A549 (cell line): Measurements from ENCODE around the gene VSIR. TPM values are rescaled to one million over a fixed set of nuclear protein-coding genes. Genes with fewer than 3 reads are reported as not detected.

Experiments
- ATAC-seq, 2 experiments: fragments of 200-7000 bp in 1 of 2; fragments of >200 bp in 1 of 2; cut with Nextera tagmentation in 1 of 2; cut with Tn5 transposase in 1 of 2; 3 replicates each; pipeline versions ENCODE4 v1.8.0 to v1.9.1; 2018 to 2020; ENCODE audit warnings: mild to moderate bottlenecking in 1 of 2, moderate library complexity in 1 of 2
- CTCF ChIA-PET: fragments of 300-600 bp; sonication (Branson Sonifier 250); formaldehyde crosslinking; extraction: SDS; loops from one replicate; lab custom pipeline; 2021; ENCODE audit warnings: antibody characterized with exemption, inconsistent platforms; lab: Yijun Ruan, JAX
- POLR2A ChIA-PET: fragments of 350-600 bp; formaldehyde crosslinking; extraction: SDS; loops from one replicate; lab custom pipeline; 2021; ENCODE audit warnings: antibody characterized with exemption, inconsistent platforms; lab: Yijun Ruan, JAX
- DNase-seq, 2 experiments: peaks; one replicate each; pipeline versions ENCODE4 v3.0.0 to v3.0.0-alpha.2; 2011 to 2016; ENCODE audit warnings: low read depth in 1 of 2, low spot score in 1 of 2
- FAIRE-seq: peaks from 2 replicates; lab custom pipeline; 2011; peaks lifted over from hg19 to GRCh38; lab: Jason Lieb, UNC
- H3K27ac ChIP-seq, 2 experiments: fragments of >200 bp; sonication (Bioruptor Twin); formaldehyde crosslinking; 3 replicates each; pipeline ENCODE4 v1.5.1; 2016 to 2017
- H3K4me1 ChIP-seq: fragments of >200 bp; sonication (Bioruptor Twin); formaldehyde crosslinking; 3 replicates; pipeline ENCODE4 v1.6.1; 2016
- H3K4me2 ChIP-seq: fragments of >200 bp; sonication (Bioruptor Twin); formaldehyde crosslinking; 3 replicates; pipeline ENCODE4 v1.6.1; 2016
- H3K4me3 ChIP-seq: fragments of >200 bp; sonication (Bioruptor Twin); formaldehyde crosslinking; 3 replicates; pipeline ENCODE4 v1.5.1; 2016
- H3K9me3 ChIP-seq: fragments of >200 bp; sonication (Bioruptor Twin); formaldehyde crosslinking; 3 replicates; pipeline ENCODE4 v1.6.1; 2016
- BHLHE40 ChIP-seq: IDR thresholded peaks from 2 replicates; pipeline ENCODE4 v1.6.1; 2012; ENCODE audit warnings: low read depth, low read length, inconsistent platforms
- CHD2 ChIP-seq: fragments of 150-350 bp; IDR thresholded peaks from 2 replicates; pipeline ENCODE4 v1.6.1; 2014; ENCODE audit warnings: low read length; ENCODE audit not compliant: partially characterized antibody
- FOSL2 ChIP-seq, 2 experiments: fragments of 450-650 bp in 1 of 2; fragments of >200 bp in 1 of 2; sonication (Bioruptor Twin) in 1 of 2; formaldehyde crosslinking; IDR thresholded peaks; 2 replicates each; pipeline versions ENCODE4 v1.5.0 to v1.6.1; 2016 to 2020; ENCODE audit warnings: mild to moderate bottlenecking in 1 of 2, moderate library complexity in 1 of 2
- FOXS1 ChIP-seq: fragments of 250-450 bp; sonication (Bioruptor Pico); IDR thresholded peaks from 2 replicates; pipeline ENCODE4 v1.5.0; 2020; ENCODE audit warnings: mild to moderate bottlenecking, moderate library complexity
- HDAC2 ChIP-seq: fragments of 200-600 bp; sonication (generic); IDR thresholded peaks from 2 replicates; pipeline ENCODE4 v1.6.1; 2016
- HOXB13 ChIP-seq: fragments of 250-450 bp; sonication (Bioruptor Pico); IDR thresholded peaks from 2 replicates; pipeline ENCODE4 v1.5.0; 2020; ENCODE audit warnings: low read depth, mild to moderate bottlenecking, moderate library complexity
- HOXB5 ChIP-seq: fragments of 250-450 bp; sonication (Bioruptor Pico); IDR thresholded peaks from 2 replicates; pipeline ENCODE4 v1.5.0; 2020; ENCODE audit warnings: mild to moderate bottlenecking, moderate library complexity
- KDM1A ChIP-seq: fragments of 200-600 bp; sonication (generic); IDR thresholded peaks from 2 replicates; pipeline ENCODE4 v1.6.1; 2016; ENCODE audit warnings: low read depth, mild to moderate bottlenecking
- MYC ChIP-seq: IDR thresholded peaks from 2 replicates; pipeline ENCODE4 v1.6.1; 2012; ENCODE audit warnings: mild to moderate bottlenecking, inconsistent platforms, low read length, improper control_type of control experiment, borderline replicate concordance
- NFE2L2 ChIP-seq: fragments of 150-350 bp; conservative IDR thresholded peaks from 2 replicates; pipeline ENCODE4 v1.6.1; 2014; ENCODE audit warnings: low read length
- NR3C1 ChIP-seq: fragments of >200 bp; sonication (Bioruptor Twin); formaldehyde crosslinking; IDR thresholded peaks from 3 replicates; pipeline ENCODE4 v1.6.1; 2017
- PHF8 ChIP-seq: fragments of 200-600 bp; sonication (generic); IDR thresholded peaks from 2 replicates; pipeline ENCODE4 v1.6.1; 2016; ENCODE audit warnings: low read depth, mild to moderate bottlenecking, antibody characterized with exemption, moderate library complexity, borderline replicate concordance
- POLR2AphosphoS2 ChIP-seq: conservative IDR thresholded peaks from 2 replicates; pipeline ENCODE4 v1.6.1; 2012; ENCODE audit warnings: low read length, improper control_type of control experiment, inconsistent platforms
- SMC3 ChIP-seq: fragments of >200 bp; sonication (Bioruptor Twin); formaldehyde crosslinking; IDR thresholded peaks from 3 replicates; pipeline ENCODE4 v1.6.1; 2018; ENCODE audit warnings: inconsistent platforms
- TFCP2L1 ChIP-seq: fragments of 250-450 bp; sonication (Bioruptor Pico); IDR thresholded peaks from 2 replicates; pipeline ENCODE4 v1.5.0; 2021; ENCODE audit warnings: mild to moderate bottlenecking
- TP53 ChIP-seq: fragments of 250-450 bp; sonication (Bioruptor Pico); IDR thresholded peaks from 2 replicates; pipeline ENCODE4 v1.5.0; 2021; ENCODE audit warnings: mild to moderate bottlenecking, moderate library complexity
- ZC3H11A ChIP-seq: fragments of 450-650 bp; IDR thresholded peaks from 2 replicates; pipeline ENCODE4 v1.6.1; 2014; ENCODE audit warnings: antibody characterized with exemption, mild to moderate bottlenecking
- ZFP36 ChIP-seq: fragments of 450-650 bp; IDR thresholded peaks from 2 replicates; pipeline ENCODE4 v1.6.1; 2014; ENCODE audit warnings: borderline replicate concordance; ENCODE audit not compliant: partially characterized antibody
- ZSCAN20 ChIP-seq: fragments of 250-450 bp; sonication (Bioruptor Pico); IDR thresholded peaks from 2 replicates; pipeline ENCODE4 v1.8.0; 2022; ENCODE audit warnings: mild to moderate bottlenecking, moderate library complexity
- WGBS: methylation state at CpG from one replicate; pipeline ENCODE4 v1.1.6; 2017; ENCODE audit errors: missing lambda C conversion rate; 5-methylcytosine and 5-hydroxymethylcytosine counted together
- polyA plus RNA-seq, 4 experiments: library from polyadenylated mRNA; depleted of rRNA in 3 of 4; stranded (reverse); fragments of >200 nt; fragmentation: RNase III in 1 of 4; extraction: RNeasy Plus Mini Kit Qiagen cat#74134 plus additional on column Dnase treatment in 1 of 4; gene quantifications; 2 replicates in 3 of 4; 3 replicates in 1 of 4; pipeline ENCODE4 v1.2.3, GENCODE V29; 2011 to 2017
- TF ChIP-seq, protein P1 (sequence below): IDR thresholded peaks from 2 replicates; pipeline ENCODE4 v1.6.1; 2012
- TF ChIP-seq, protein P2 (sequence below): fragments of >200 bp; sonication (Bioruptor Twin); formaldehyde crosslinking; IDR thresholded peaks from 3 replicates; pipeline ENCODE4 v1.5.1; 2016
- TF ChIP-seq, protein P3 (sequence below): fragments of 200-600 bp; sonication (generic); IDR thresholded peaks from 2 replicates; pipeline ENCODE4 v1.6.1; 2016; ENCODE audit warnings: antibody characterized with exemption, mild to moderate bottlenecking, moderate library complexity
- TF ChIP-seq, protein P4 (sequence below): fragments of 250-450 bp; sonication (Bioruptor Pico); IDR thresholded peaks from 2 replicates; pipeline ENCODE4 v1.5.0; 2021; ENCODE audit warnings: mild to moderate bottlenecking, moderate library complexity, borderline replicate concordance
- TF ChIP-seq, protein P5 (sequence below): fragments of >200 bp; sonication (Bioruptor Twin); formaldehyde crosslinking; IDR thresholded peaks from 3 replicates; pipeline ENCODE4 v1.6.1; 2016

The VSIR gene
- polyA plus RNA-seq, 2 of the 4 experiments (the other 2 are of a cell fraction) = 15.5 to 18.5 TPM

DNA sequence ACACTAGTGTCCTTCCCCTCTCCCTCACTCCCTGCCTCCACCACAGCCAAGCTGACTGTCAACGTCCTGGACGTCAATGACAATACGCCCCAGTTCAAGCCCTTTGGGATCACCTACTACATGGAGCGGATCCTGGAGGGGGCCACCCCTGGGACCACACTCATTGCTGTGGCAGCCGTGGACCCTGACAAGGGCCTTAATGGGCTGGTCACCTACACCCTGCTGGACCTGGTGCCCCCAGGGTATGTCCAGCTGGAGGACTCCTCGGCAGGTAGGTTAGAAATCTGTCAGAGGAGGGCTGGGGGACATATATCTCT is 24.9 kb upstream of the VSIR start:
- TF ChIP-seq, protein P1, sequence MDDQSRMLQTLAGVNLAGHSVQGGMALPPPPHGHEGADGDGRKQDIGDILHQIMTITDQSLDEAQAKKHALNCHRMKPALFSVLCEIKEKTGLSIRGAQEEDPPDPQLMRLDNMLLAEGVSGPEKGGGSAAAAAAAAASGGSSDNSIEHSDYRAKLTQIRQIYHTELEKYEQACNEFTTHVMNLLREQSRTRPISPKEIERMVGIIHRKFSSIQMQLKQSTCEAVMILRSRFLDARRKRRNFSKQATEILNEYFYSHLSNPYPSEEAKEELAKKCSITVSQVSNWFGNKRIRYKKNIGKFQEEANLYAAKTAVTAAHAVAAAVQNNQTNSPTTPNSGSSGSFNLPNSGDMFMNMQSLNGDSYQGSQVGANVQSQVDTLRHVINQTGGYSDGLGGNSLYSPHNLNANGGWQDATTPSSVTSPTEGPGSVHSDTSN = no peak
- no peak for TF ChIP-seq HDAC2
- no peak for TF ChIP-seq PHF8
- no peak for TF ChIP-seq ZSCAN20 (CRISPR knock-in tag)
- no peak for TF ChIP-seq ZFP36
- TF ChIP-seq SMC3 = no peak
- no peak for TF ChIP-seq KDM1A
- ChIA-PET POLR2A (no interaction called here), CTCF (interaction anchor here (1.0 to 1.8 kb wide), 4 partner anchors 25 to 98 kb away, joined by 3 to 6 read pairs (median 4); partner anchors contain the start of gene VSIR)
- no peak for DNase-seq
- H3K4me1 ChIP-seq = peaks cover 7% of the 10 kb centered on the region; the same call in 1 of the 3 replicates
- no peak for FAIRE-seq
- WGBS = 75% methylated on average over 4 of the region's 6 CpGs
- H3K27ac ChIP-seq = no peak overlapping the region
- no peak overlapping the region for H3K4me2 ChIP-seq
- ATAC-seq = no peak
- H3K4me3 ChIP-seq = no peak overlapping the region
- H3K9me3 ChIP-seq = no peaks in the 10 kb centered on the region; the same call in 2 of the 3 replicates

DNA sequence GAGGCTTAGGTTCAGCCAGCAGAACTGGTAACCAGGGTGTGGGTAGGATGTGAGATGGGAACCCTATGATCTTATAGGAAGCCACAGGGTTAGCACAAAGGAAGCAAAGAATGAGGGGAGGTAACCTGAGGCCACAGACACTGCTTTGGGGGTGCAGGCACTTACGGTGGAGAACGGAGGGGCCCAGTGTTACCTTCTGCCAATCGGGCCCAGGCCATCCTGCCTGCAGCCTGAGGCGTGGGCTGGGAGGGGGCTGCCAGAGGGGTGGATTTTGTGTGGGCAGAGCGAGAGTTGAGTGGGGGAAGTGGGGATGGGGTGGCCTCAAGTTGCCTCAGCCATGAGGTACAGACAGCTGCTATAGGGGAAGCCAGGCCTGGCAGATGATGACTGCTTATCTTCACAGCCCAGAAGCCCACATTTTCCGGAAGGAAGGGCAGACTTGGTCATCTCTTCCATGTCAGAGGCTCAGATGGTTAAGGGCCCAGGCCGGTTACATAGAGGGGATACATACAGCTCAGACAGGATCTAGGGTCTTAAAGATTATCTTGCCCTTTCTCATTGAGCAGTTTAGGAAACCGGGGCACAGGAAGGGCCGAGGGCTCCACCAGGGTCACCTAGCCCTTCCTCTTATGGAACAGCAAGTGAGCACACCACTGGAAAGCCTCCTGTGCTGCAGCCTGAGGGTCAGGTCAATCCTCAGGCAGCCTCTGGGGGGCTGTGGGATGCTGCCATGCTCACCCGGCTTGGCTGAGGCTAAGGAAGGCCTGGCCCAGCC is 24.4 kb upstream of the VSIR start:
- ChIA-PET CTCF (interaction anchor here (1.2 to 1.8 kb wide), 4 partner anchors 24 to 99 kb away, joined by 3 to 6 read pairs (median 4); partner anchors contain the start of gene VSIR), POLR2A (no interaction called here)
- TF ChIP-seq NFE2L2 (no peak), HOXB5 (CRISPR knock-in tag) (no peak), TFCP2L1 (CRISPR knock-in tag) (no peak), FOXS1 (no peak), KDM1A (no peak), ZC3H11A (no peak), PHF8 (no peak), FOSL2 (IDR thresholded peaks at IDR 0.05) (no peak), FOSL2 (CRISPR knock-in tag; IDR thresholded peaks at IDR 0.05) (no peak), TP53 (CRISPR knock-in tag) (no peak), HOXB13 (CRISPR knock-in tag) (no peak), NR3C1 (no peak), POLR2AphosphoS2 (no peak), CHD2 (no peak), HDAC2 (no peak), BHLHE40 (no peak), MYC (no peak)
- TF ChIP-seq, protein P2, sequence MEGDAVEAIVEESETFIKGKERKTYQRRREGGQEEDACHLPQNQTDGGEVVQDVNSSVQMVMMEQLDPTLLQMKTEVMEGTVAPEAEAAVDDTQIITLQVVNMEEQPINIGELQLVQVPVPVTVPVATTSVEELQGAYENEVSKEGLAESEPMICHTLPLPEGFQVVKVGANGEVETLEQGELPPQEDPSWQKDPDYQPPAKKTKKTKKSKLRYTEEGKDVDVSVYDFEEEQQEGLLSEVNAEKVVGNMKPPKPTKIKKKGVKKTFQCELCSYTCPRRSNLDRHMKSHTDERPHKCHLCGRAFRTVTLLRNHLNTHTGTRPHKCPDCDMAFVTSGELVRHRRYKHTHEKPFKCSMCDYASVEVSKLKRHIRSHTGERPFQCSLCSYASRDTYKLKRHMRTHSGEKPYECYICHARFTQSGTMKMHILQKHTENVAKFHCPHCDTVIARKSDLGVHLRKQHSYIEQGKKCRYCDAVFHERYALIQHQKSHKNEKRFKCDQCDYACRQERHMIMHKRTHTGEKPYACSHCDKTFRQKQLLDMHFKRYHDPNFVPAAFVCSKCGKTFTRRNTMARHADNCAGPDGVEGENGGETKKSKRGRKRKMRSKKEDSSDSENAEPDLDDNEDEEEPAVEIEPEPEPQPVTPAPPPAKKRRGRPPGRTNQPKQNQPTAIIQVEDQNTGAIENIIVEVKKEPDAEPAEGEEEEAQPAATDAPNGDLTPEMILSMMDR = no peak
- TF ChIP-seq, protein P3, sequence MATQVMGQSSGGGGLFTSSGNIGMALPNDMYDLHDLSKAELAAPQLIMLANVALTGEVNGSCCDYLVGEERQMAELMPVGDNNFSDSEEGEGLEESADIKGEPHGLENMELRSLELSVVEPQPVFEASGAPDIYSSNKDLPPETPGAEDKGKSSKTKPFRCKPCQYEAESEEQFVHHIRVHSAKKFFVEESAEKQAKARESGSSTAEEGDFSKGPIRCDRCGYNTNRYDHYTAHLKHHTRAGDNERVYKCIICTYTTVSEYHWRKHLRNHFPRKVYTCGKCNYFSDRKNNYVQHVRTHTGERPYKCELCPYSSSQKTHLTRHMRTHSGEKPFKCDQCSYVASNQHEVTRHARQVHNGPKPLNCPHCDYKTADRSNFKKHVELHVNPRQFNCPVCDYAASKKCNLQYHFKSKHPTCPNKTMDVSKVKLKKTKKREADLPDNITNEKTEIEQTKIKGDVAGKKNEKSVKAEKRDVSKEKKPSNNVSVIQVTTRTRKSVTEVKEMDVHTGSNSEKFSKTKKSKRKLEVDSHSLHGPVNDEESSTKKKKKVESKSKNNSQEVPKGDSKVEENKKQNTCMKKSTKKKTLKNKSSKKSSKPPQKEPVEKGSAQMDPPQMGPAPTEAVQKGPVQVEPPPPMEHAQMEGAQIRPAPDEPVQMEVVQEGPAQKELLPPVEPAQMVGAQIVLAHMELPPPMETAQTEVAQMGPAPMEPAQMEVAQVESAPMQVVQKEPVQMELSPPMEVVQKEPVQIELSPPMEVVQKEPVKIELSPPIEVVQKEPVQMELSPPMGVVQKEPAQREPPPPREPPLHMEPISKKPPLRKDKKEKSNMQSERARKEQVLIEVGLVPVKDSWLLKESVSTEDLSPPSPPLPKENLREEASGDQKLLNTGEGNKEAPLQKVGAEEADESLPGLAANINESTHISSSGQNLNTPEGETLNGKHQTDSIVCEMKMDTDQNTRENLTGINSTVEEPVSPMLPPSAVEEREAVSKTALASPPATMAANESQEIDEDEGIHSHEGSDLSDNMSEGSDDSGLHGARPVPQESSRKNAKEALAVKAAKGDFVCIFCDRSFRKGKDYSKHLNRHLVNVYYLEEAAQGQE = no peak
- TF ChIP-seq, protein P4, sequence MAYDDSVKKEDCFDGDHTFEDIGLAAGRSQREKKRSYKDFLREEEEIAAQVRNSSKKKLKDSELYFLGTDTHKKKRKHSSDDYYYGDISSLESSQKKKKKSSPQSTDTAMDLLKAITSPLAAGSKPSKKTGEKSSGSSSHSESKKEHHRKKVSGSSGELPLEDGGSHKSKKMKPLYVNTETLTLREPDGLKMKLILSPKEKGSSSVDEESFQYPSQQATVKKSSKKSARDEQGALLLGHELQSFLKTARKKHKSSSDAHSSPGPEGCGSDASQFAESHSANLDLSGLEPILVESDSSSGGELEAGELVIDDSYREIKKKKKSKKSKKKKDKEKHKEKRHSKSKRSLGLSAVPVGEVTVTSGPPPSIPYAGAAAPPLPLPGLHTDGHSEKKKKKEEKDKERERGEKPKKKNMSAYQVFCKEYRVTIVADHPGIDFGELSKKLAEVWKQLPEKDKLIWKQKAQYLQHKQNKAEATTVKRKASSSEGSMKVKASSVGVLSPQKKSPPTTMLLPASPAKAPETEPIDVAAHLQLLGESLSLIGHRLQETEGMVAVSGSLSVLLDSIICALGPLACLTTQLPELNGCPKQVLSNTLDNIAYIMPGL = no peak
- TF ChIP-seq, protein P5, sequence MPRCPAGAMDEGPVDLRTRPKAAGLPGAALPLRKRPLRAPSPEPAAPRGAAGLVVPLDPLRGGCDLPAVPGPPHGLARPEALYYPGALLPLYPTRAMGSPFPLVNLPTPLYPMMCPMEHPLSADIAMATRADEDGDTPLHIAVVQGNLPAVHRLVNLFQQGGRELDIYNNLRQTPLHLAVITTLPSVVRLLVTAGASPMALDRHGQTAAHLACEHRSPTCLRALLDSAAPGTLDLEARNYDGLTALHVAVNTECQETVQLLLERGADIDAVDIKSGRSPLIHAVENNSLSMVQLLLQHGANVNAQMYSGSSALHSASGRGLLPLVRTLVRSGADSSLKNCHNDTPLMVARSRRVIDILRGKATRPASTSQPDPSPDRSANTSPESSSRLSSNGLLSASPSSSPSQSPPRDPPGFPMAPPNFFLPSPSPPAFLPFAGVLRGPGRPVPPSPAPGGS = no peak
- DNase-seq = no peak
- 37% methylated on average over 9 of the region's 10 CpGs for WGBS
- Histone ChIP-seq H3K4me2 (no peak overlapping the region), H3K4me3 (no peak overlapping the region), H3K9me3 (no peaks in the 10 kb centered on the region; the same call in 2 of the 3 replicates), H3K27ac (no peak overlapping the region), H3K4me1 (peaks cover 7% of the 10 kb centered on the region; the same call in 1 of the 3 replicates)
- peak in 1 of 2 experiments; percentile 16; a peak in 1 of 6 replicates for ATAC-seq
- no peak for FAIRE-seq
